A673 (cell line): ENCODE data around the gene AFF2. TPM values are rescaled to one million over a fixed set of nuclear protein-coding genes. Genes with fewer than 3 reads are reported as not detected.

ENCODE experiments used
- BruUV-seq: library from RNA; stranded (reverse); fragments of 400-500 nt; replicated peaks from 2 replicates; lab custom pipeline; 2021; lab: Mats Ljungman, UMichigan
- CTCF ChIA-PET: fragments of 300-600 bp; sonication (Branson Sonifier 250); formaldehyde crosslinking; loops from one replicate; lab custom pipeline; 2022; ENCODE audit warnings: antibody characterized with exemption; lab: Charles Lee
- POLR2A ChIA-PET: fragments of 300-600 bp; sonication (Branson Sonifier 250); formaldehyde crosslinking; loops from one replicate; lab custom pipeline; 2022; ENCODE audit warnings: antibody characterized with exemption; ENCODE audit not compliant: low non-redundant PET; lab: Charles Lee
- DNase-seq: peaks from one replicate; pipeline ENCODE4 v3.0.0-alpha.2; 2015; ENCODE audit warnings: low spot score
- H3K27ac ChIP-seq: fragments of 200-600 bp; sonication (generic); 2 replicates; pipeline ENCODE4 v1.5.1; 2016; ENCODE audit warnings: mixed run types, low read depth, mild to moderate bottlenecking, mixed read lengths, antibody characterized with exemption, low read length; ENCODE audit not compliant: poor library complexity, severe bottlenecking
- H3K27me3 ChIP-seq: fragments of 200-600 bp; sonication (generic); replicated peaks from 2 replicates; pipeline ENCODE4 v1.6.1; 2017; ENCODE audit warnings: mixed run types, low read depth, mild to moderate bottlenecking, mixed read lengths, antibody characterized with exemption, low read length; ENCODE audit not compliant: insufficient read depth, poor library complexity
- H3K36me3 ChIP-seq: fragments of 200-600 bp; sonication (generic); 2 replicates; pipeline ENCODE4 v1.6.1; 2016; ENCODE audit warnings: mixed run types, mild to moderate bottlenecking, mixed read lengths, antibody characterized with exemption, low read length; ENCODE audit not compliant: insufficient read depth, poor library complexity, severe bottlenecking
- H3K4me1 ChIP-seq: fragments of 200-600 bp; sonication (generic); 2 replicates; pipeline ENCODE4 v1.6.1; 2017; ENCODE audit warnings: mixed run types, mild to moderate bottlenecking, mixed read lengths, antibody characterized with exemption, low read length; ENCODE audit not compliant: insufficient read depth, poor library complexity, severe bottlenecking
- H3K4me3 ChIP-seq: fragments of 200-600 bp; sonication (generic); 2 replicates; pipeline ENCODE4 v1.5.1; 2016; ENCODE audit warnings: low read depth, mixed run types, mild to moderate bottlenecking, mixed read lengths, low read length; ENCODE audit not compliant: poor library complexity, severe bottlenecking
- H3K9me3 ChIP-seq: fragments of 200-600 bp; sonication (generic); 2 replicates; pipeline ENCODE4 v1.6.1; 2016; ENCODE audit warnings: mixed run types, low read depth, mild to moderate bottlenecking, mixed read lengths, antibody characterized with exemption, low read length; ENCODE audit not compliant: poor library complexity, severe bottlenecking
- EZH2 ChIP-seq: fragments of 200-600 bp; sonication (generic); IDR thresholded peaks from 2 replicates; pipeline ENCODE4 v1.6.1; 2017; ENCODE audit warnings: borderline replicate concordance, low read depth, mild to moderate bottlenecking, mixed read lengths, antibody characterized with exemption, low read length; ENCODE audit not compliant: poor library complexity, severe bottlenecking
- intact Hi-C: fragments of 100-400 bp; cut with micrococcal nuclease; formaldehyde crosslinking; loops from one replicate; pipeline ENCODE4 v1.10.0; 2022; ENCODE audit not compliant: unreplicated experiment
- total RNA-seq: library from RNA; stranded (reverse); gene quantifications from 2 replicates; pipeline ENCODE4 v1.2.3, GENCODE V29; 2021
- TF ChIP-seq, protein P1 (sequence below): fragments of 300-800, 200-600 bp; sonication (generic); conservative IDR thresholded peaks from 2 replicates; pipeline ENCODE4 v1.5.1; 2017; ENCODE audit warnings: low read depth, mild to moderate bottlenecking, antibody characterized with exemption, low read length, moderate library complexity, mixed read lengths

AFF2 gene
- total RNA-seq, 1 experiment from 2014 or later, result not detected

DNA sequence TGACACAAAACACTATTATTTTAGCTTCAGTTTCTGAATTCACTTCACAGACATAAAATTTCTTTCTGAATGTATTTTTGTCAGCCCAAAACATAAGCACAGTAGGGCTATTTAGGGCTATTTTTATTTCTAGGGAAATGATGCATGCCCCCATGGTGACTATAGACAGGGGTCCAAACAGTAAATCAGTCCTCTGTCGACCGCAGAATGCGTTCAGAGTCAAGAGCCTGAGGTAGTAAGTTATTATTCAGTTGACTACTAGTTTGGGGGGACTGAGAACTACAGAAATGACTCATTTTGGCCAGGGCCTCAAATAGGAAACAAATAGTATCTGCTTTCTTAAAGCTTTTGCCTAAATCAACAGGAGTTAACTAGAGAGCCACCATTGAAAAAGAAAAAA, 414.4 kb downstream of the AFF2 start:
- H3K36me3 ChIP-seq, result no peaks in the 10 kb centered on the region
- H3K27ac ChIP-seq, result no peak overlapping the region
- POLR2A ChIA-PET, result no interaction called here
- no peaks in the 10 kb centered on the region for H3K4me1 ChIP-seq
- no peak for TF ChIP-seq EZH2
- TF ChIP-seq, protein P1, sequence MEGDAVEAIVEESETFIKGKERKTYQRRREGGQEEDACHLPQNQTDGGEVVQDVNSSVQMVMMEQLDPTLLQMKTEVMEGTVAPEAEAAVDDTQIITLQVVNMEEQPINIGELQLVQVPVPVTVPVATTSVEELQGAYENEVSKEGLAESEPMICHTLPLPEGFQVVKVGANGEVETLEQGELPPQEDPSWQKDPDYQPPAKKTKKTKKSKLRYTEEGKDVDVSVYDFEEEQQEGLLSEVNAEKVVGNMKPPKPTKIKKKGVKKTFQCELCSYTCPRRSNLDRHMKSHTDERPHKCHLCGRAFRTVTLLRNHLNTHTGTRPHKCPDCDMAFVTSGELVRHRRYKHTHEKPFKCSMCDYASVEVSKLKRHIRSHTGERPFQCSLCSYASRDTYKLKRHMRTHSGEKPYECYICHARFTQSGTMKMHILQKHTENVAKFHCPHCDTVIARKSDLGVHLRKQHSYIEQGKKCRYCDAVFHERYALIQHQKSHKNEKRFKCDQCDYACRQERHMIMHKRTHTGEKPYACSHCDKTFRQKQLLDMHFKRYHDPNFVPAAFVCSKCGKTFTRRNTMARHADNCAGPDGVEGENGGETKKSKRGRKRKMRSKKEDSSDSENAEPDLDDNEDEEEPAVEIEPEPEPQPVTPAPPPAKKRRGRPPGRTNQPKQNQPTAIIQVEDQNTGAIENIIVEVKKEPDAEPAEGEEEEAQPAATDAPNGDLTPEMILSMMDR, result no peak
- no peaks in the 10 kb centered on the region for H3K27me3 ChIP-seq
- intact Hi-C loops, result no loop called here
- no peak for DNase-seq
- BruUV-seq, result no TSS peak
- CTCF ChIA-PET, result no interaction called here
- no peaks in the 10 kb centered on the region for H3K9me3 ChIP-seq
- no peak overlapping the region for H3K4me3 ChIP-seq

DNA sequence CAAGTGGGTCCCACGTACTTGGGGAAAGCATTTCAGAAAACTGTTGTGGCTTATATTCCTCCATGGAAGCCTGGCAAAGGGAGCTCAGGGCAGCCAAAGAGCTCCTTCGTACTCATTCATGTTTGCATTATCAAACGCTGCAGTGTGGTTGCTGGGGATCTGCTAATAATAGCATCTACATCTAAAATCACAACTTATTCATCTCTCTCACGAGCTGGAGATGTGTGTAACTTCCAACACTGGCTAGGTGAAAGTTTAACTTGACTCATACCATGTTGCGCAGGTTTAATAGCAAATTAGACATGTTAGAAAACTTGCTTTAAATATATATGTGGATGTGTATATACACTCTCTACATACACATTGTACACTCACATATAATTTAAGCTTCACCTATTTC, 415.1 kb downstream of the AFF2 start:
- Histone ChIP-seq H3K36me3 (no peaks in the 10 kb centered on the region), H3K4me3 (no peak overlapping the region), H3K27ac (no peak overlapping the region), H3K27me3 (no peaks in the 10 kb centered on the region), H3K9me3 (no peaks in the 10 kb centered on the region), H3K4me1 (no peaks in the 10 kb centered on the region)
- no peak for TF ChIP-seq EZH2
- TF ChIP-seq, protein P1, result no peak
- intact Hi-C loops, result no loop called here
- DNase-seq, result no peak
- ChIA-PET CTCF (no interaction called here), POLR2A (no interaction called here)
- BruUV-seq, result no TSS peak

DNA sequence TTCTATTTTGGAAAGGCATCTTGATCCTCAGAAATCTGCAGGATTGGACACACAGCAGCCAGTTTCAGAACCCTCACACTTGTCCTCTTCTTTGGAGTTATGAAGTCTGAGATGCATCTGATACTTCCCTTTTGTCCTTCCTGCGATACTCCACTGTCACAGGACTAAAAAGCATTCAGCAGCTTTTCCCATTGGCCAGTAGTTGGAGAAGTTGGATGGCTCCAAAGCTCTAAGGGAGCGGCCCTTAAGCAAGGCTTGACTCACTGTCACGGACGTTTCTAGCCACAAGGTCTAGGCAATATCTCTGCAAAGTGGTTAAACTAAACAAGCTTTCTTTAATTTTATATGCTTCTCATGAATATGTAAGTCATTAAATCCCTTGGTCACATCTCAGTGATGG, 417.0 kb downstream of the AFF2 start:
- no peak overlapping the region for H3K27ac ChIP-seq
- DNase-seq, result no peak
- BruUV-seq, result no TSS peak
- CTCF ChIA-PET, result no interaction called here
- no peak overlapping the region for H3K4me3 ChIP-seq
- H3K4me1 ChIP-seq, result no peaks in the 10 kb centered on the region
- POLR2A ChIA-PET, result no interaction called here
- intact Hi-C loops, result no loop called here
- H3K9me3 ChIP-seq, result no peaks in the 10 kb centered on the region
- TF ChIP-seq EZH2, result no peak
- TF ChIP-seq, protein P1, result no peak
- no peaks in the 10 kb centered on the region for H3K27me3 ChIP-seq
- H3K36me3 ChIP-seq, result no peaks in the 10 kb centered on the region
